Measurements from ENCODE around the gene NLRP6.
"Not testable (repeated sequence)": the region's sequence is repeated elsewhere in the genome, so short reads cannot be mapped to it uniquely, and the experiment has no call there.

The NLRP6 gene

DNA sequence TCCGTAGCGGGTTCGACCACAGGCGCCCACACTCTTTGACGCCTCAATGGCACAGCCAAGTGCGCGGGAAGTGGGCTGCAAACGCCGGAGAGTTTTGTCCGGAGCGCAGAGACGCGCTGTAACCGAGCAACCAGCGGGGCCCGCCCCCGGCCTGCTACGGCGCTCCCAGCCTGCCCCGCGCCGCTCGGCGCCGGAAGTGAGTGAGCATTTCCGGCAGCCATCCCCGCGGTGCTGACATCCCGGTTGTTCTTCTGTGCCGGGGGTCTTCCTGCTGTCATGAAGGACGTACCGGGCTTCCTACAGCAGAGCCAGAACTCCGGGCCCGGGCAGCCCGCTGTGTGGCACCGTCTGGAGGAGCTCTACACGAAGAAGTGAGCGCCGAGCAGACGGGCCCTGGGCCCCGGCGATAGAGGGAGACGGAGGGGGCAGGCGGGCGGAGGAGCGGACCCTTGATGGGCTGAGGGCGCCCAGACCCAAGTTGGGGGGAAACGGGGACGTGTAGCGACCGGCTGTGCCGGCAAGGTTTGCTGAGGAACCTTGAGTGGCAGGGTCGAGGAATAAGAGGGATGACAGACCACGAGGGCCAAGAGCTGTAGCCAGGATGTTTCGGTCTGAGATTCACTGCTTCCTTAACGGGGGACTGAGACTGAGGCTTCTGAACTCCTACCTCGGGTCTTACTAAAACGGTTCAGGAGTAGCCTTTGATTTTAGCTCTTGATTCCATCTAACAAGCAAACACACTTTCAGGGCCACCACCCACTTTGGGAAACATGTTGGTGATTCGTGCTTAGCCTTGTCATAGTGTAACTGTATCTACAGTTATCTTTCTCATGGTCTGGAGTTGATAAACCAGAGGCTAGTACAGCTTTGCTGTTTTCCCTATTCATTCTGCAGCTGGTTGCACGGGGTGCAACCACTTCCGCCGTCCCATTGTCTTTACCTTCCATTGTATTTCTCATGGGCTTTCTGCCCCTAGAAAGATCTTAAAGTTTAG lies 41.1 kb upstream of the NLRP6 start, which contains the start of gene PSMD13:
TSS of gene PSMD13 (plus strand) at position 203 of the 994 bp plus-strand sequence. CDS start at position 277, 74 bp downstream.
- peak within 1 kb of the TSS; percentile 94 for H3K4me3 ChIP-seq (ENCODE audit: low read depth, low read length)
- no peak for TF ChIP-seq CTCF (IDR thresholded peaks at IDR 0.05; ENCODE audit: insufficient read depth, low read depth, low read length, missing control alignments)
- DNase-seq (ENCODE audit: low read depth) = peak; percentile 89

- peak overlapping the region; percentile 94; the same call in 1 of the 2 replicates for H3K4me3 ChIP-seq (ENCODE audit: low read depth, low read length)
- DNase-seq (ENCODE audit: low read depth) = not testable (repeated sequence)
Measured at GRCh38 chr11:238346-238745, 39.9 kb upstream of the NLRP6 start.

DNA sequence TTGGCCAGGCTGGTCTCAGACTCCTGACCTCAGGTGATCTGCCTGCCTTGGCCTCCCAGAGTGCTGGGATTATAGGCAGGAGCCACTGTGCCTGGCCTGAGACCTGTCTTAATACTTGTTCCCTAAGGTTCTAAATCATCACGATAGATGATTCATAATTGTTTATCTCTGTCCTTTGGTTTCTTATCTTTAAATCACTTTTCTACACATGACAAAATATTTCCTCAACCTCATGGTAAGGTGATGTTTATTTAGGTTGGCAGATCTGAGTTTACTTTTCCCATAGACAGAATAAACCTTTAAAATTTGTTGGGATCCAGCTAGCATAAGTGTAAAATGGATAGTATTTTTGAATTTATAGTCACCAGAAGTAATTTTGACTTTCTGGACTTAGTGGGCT lies 37.9 kb upstream of the NLRP6 start:
- no peak for TF ChIP-seq CTCF (IDR thresholded peaks at IDR 0.05; ENCODE audit: insufficient read depth, low read depth, low read length, missing control alignments)
- no peak for DNase-seq (ENCODE audit: low read depth)
- H3K4me3 ChIP-seq (ENCODE audit: low read depth, low read length) = no peak overlapping the region

GRCh38 chr11:241634-242033 lies 36.6 kb upstream of the NLRP6 start:
- no peak for TF ChIP-seq CTCF (IDR thresholded peaks at IDR 0.05; ENCODE audit: insufficient read depth, low read depth, low read length, missing control alignments)
- DNase-seq (ENCODE audit: low read depth) = no peak
- H3K4me3 ChIP-seq (ENCODE audit: low read depth, low read length) = no peak overlapping the region

- no peak for TF ChIP-seq CTCF (IDR thresholded peaks at IDR 0.05; ENCODE audit: insufficient read depth, low read depth, low read length, missing control alignments)
- H3K4me3 ChIP-seq (ENCODE audit: low read depth, low read length) = no peak overlapping the region
- DNase-seq (ENCODE audit: low read depth) = no peak
Measured at GRCh38 chr11:244376-244775, 33.8 kb upstream of the NLRP6 start.

DNA sequence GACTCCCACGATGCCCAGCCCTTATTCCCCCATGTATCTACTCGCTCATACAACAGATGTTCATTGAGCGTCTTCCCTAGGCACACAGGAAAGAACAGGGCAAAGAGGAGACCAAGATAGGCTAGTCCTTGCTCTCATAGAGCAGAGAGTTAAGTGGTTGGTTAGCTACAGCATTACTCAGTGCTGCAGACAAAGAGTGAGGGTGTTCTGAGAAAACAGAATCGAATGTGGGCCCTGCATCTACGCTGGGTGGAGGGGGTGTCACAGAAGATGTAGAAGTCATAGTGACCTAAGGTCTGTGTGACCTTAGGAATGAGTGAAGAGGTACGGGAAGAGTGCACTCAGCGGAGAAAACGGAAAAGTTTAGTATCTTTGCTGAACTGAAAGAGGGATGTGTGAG lies 29.1 kb upstream of the NLRP6 start:
- no peak for TF ChIP-seq CTCF (IDR thresholded peaks at IDR 0.05; ENCODE audit: insufficient read depth, low read depth, low read length, missing control alignments)
- H3K4me3 ChIP-seq (ENCODE audit: low read depth, low read length) = no peak overlapping the region
- no peak for DNase-seq (ENCODE audit: low read depth)

DNA sequence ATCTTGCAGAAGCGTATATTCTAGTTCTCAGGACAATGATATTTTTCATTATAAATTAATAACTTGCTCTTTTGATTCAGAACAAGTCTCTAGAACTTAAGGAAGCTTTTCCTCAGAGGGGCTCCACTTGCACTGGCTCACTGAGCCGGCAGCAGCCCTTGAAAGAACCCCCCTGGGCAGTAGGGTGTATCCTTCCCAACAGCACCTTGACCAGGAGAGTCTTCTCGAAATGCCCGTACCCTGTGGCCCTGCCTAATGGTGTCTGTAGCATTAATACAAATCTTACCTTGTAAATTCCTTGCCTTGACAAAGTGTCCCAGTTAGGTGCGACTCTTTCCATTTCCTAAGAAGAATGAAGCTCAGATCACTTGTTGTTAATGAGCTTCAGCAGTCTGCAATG lies 27.9 kb upstream of the NLRP6 start:
- no peak for TF ChIP-seq CTCF (IDR thresholded peaks at IDR 0.05; ENCODE audit: insufficient read depth, low read depth, low read length, missing control alignments)
- H3K4me3 ChIP-seq (ENCODE audit: low read depth, low read length) = no peak overlapping the region
- DNase-seq (ENCODE audit: low read depth) = no peak

All from GM12865 (cell line).